HepG2 (cell line): ENCODE measurements around the gene PIP5KL1. TPM values are rescaled to one million over a fixed set of nuclear protein-coding genes. Genes with fewer than 3 reads are reported as not detected.
A peak's percentile ranks its signal among the peaks of the same experiment; 100 is the strongest.

Source experiments
- CHCHD3 ChIP-seq: sonication (generic); formaldehyde crosslinking; IDR thresholded peaks from 2 replicates; pipeline ENCODE4 v1.8.0; 2022; ENCODE audit warnings: mild to moderate bottlenecking, missing genetic modification reagents, moderate library complexity
- GLI4 ChIP-seq: sonication (generic); formaldehyde crosslinking; IDR thresholded peaks from 2 replicates; pipeline ENCODE4 v1.5.1; 2020; ENCODE audit warnings: missing genetic modification reagents, mild to moderate bottlenecking, moderate library complexity, borderline replicate concordance
- GTF2F1 ChIP-seq: fragments of 150-350 bp; IDR thresholded peaks from 2 replicates; pipeline ENCODE4 v1.6.1; 2014; ENCODE audit warnings: low read length
- MTA1 ChIP-seq: sonication (generic); formaldehyde crosslinking; IDR thresholded peaks from 2 replicates; pipeline ENCODE4 v1.4.0; 2020; ENCODE audit warnings: missing genetic modification reagents, mild to moderate bottlenecking, borderline replicate concordance
- PAXIP1 ChIP-seq: sonication (generic); formaldehyde crosslinking; conservative IDR thresholded peaks from 2 replicates; pipeline ENCODE4 v1.4.0; 2020; ENCODE audit warnings: mild to moderate bottlenecking, missing genetic modification reagents, moderate library complexity
- PHF20 ChIP-seq: sonication (generic); formaldehyde crosslinking; IDR thresholded peaks from 2 replicates; pipeline ENCODE4 v1.5.0; 2020; ENCODE audit warnings: mild to moderate bottlenecking, missing genetic modification reagents
- SATB2 ChIP-seq: sonication (generic); formaldehyde crosslinking; IDR thresholded peaks from 2 replicates; pipeline ENCODE4 v1.5.0; 2020; ENCODE audit warnings: missing genetic modification reagents
- TBP ChIP-seq: sonication (generic); formaldehyde crosslinking; IDR thresholded peaks from 2 replicates; pipeline ENCODE4 v1.5.0; 2020; ENCODE audit warnings: missing genetic modification reagents
- WIZ ChIP-seq: sonication (generic); formaldehyde crosslinking; IDR thresholded peaks from 2 replicates; pipeline ENCODE4 v1.5.1; 2020; ENCODE audit warnings: mild to moderate bottlenecking, missing genetic modification reagents
- YY1 ChIP-seq: IDR thresholded peaks from 2 replicates; pipeline ENCODE4 v1.6.1; 2011; ENCODE audit warnings: low read length, low read depth, moderate library complexity, mild to moderate bottlenecking; ENCODE audit not compliant: insufficient read depth, insufficient replicate concordance
- ZNF101 ChIP-seq: sonication (generic); formaldehyde crosslinking; IDR thresholded peaks from 2 replicates; pipeline ENCODE4 v1.4.0; 2020; ENCODE audit warnings: mild to moderate bottlenecking, low read depth, missing genetic modification reagents, borderline replicate concordance
- ZNF333 ChIP-seq: sonication (generic); formaldehyde crosslinking; IDR thresholded peaks from 2 replicates; pipeline ENCODE4 v1.4.0; 2020; ENCODE audit warnings: mild to moderate bottlenecking, missing genetic modification reagents, borderline replicate concordance
- ZNF672 ChIP-seq: sonication (generic); formaldehyde crosslinking; IDR thresholded peaks from 2 replicates; pipeline ENCODE4 v1.8.1; 2022; ENCODE audit warnings: missing genetic modification reagents
- ZNF703 ChIP-seq: sonication (generic); formaldehyde crosslinking; IDR thresholded peaks from 2 replicates; pipeline ENCODE4 v1.5.1; 2020; ENCODE audit warnings: missing genetic modification reagents, mild to moderate bottlenecking, moderate library complexity, borderline replicate concordance
- polyA plus RNA-seq, 8 experiments: library from polyadenylated mRNA; depleted of rRNA in 3 of 8; stranded (reverse) in 7 of 8; unstranded in 1 of 8; fragments of >200 nt; fragmentation: Illumina TruSeq in 4 of 8; extraction: Trizol in 4 of 8; gene quantifications; 2 replicates each; pipeline versions ENCODE4 v1.2.1 to v1.2.3, GENCODE V29; 2011 to 2016; ENCODE audit warnings: low read depth in 4 of 8, missing spikeins in 1 of 8, mixed read lengths in 1 of 8; ENCODE audit not compliant: insufficient read depth in 1 of 8
- total RNA-seq, 5 experiments: library from RNA; depleted of rRNA; stranded (reverse); fragments of >200 nt; fragmentation: Illumina TruSeq; extraction: Trizol; gene quantifications; 2 replicates each; pipeline ENCODE4 v1.2.3, GENCODE V29; 2016; ENCODE audit warnings: low read depth in 1 of 5
- TF ChIP-seq, protein P1 (sequence below): sonication (generic); formaldehyde crosslinking; IDR thresholded peaks from 2 replicates; pipeline ENCODE4 v1.8.0; 2022; ENCODE audit warnings: mild to moderate bottlenecking, missing genetic modification reagents, moderate library complexity
- TF ChIP-seq, protein P2 (sequence below): sonication (generic); formaldehyde crosslinking; IDR thresholded peaks from 2 replicates; pipeline ENCODE4 v1.4.0; 2020; ENCODE audit warnings: mild to moderate bottlenecking, missing genetic modification reagents
- TF ChIP-seq, protein P3 (sequence below), 2 experiments: fragments of 450-650 bp in 1 of 2; sonication (generic) in 1 of 2; formaldehyde crosslinking; IDR thresholded peaks; 2 replicates each; pipeline versions ENCODE4 v1.5.0 to v1.8.0; 2020 to 2022; ENCODE audit warnings: mild to moderate bottlenecking in 1 of 2, missing genetic modification reagents in 1 of 2

The PIP5KL1 gene
- total and polyA plus RNA-seq, 2 of the 13 experiments (the other 11 are each of a cell fraction or from before 2014, with no cell fraction given) = 0.20 to 0.49 TPM

GRCh38 chr9:127915801-127916719, 14.5 kb downstream of the PIP5KL1 start (continued):
- TF ChIP-seq, protein P1, sequence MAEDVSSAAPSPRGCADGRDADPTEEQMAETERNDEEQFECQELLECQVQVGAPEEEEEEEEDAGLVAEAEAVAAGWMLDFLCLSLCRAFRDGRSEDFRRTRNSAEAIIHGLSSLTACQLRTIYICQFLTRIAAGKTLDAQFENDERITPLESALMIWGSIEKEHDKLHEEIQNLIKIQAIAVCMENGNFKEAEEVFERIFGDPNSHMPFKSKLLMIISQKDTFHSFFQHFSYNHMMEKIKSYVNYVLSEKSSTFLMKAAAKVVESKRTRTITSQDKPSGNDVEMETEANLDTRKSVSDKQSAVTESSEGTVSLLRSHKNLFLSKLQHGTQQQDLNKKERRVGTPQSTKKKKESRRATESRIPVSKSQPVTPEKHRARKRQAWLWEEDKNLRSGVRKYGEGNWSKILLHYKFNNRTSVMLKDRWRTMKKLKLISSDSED (CRISPR knock-in tag) = no peak
- TF ChIP-seq ZNF703 (CRISPR knock-in tag) = no peak
- no peak for TF ChIP-seq CHCHD3 (CRISPR knock-in tag)
- no peak for TF ChIP-seq GTF2F1
- 0 out of 2 replicates have a peak, but pooled peaks have one; percentile 49 for TF ChIP-seq GLI4 (CRISPR knock-in tag)
- TF ChIP-seq ZNF333 (CRISPR knock-in tag) = 0 out of 2 replicates have a peak, but pooled peaks have one; percentile 90
- no peak for TF ChIP-seq SATB2 (CRISPR knock-in tag)
- TF ChIP-seq MTA1 (CRISPR knock-in tag) = no peak
- TF ChIP-seq ZNF101 (CRISPR knock-in tag) = no peak
- TF ChIP-seq PHF20 (CRISPR knock-in tag) = no peak; the same call in 1 of the 2 replicates
- no peak; the same call in 1 of the 2 replicates for TF ChIP-seq PAXIP1 (CRISPR knock-in tag)
- TF ChIP-seq ZNF672 (CRISPR knock-in tag) = no peak
- TF ChIP-seq YY1 = no peak
- TF ChIP-seq, protein P2, sequence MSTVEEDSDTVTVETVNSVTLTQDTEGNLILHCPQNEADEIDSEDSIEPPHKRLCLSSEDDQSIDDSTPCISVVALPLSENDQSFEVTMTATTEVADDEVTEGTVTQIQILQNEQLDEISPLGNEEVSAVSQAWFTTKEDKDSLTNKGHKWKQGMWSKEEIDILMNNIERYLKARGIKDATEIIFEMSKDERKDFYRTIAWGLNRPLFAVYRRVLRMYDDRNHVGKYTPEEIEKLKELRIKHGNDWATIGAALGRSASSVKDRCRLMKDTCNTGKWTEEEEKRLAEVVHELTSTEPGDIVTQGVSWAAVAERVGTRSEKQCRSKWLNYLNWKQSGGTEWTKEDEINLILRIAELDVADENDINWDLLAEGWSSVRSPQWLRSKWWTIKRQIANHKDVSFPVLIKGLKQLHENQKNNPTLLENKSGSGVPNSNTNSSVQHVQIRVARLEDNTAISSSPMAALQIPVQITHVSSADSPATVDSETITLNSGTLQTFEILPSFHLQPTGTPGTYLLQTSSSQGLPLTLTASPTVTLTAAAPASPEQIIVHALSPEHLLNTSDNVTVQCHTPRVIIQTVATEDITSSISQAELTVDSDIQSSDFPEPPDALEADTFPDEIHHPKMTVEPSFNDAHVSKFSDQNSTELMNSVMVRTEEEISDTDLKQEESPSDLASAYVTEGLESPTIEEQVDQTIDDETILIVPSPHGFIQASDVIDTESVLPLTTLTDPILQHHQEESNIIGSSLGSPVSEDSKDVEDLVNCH (CRISPR knock-in tag) = no peak
- TF ChIP-seq TBP (CRISPR knock-in tag) = no peak
- TF ChIP-seq WIZ = no peak
- TF ChIP-seq, protein P3, sequence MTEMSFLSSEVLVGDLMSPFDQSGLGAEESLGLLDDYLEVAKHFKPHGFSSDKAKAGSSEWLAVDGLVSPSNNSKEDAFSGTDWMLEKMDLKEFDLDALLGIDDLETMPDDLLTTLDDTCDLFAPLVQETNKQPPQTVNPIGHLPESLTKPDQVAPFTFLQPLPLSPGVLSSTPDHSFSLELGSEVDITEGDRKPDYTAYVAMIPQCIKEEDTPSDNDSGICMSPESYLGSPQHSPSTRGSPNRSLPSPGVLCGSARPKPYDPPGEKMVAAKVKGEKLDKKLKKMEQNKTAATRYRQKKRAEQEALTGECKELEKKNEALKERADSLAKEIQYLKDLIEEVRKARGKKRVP (CRISPR knock-in tag; IDR thresholded peaks at IDR 0.05) = no peak
